ENCODE measurements around the gene SP8. TPM values are rescaled to one million over a fixed set of nuclear protein-coding genes. Genes with fewer than 3 reads are reported as not detected.
A peak's percentile ranks its signal among the peaks of the same experiment; 100 is the strongest.

The SP8 gene
- total RNA-seq, 2 donors from 2014 or later, result not detected

- H3K4me1 Mint-ChIP-seq, result peaks cover 6% of the 10 kb centered on the region
- H3K27ac Mint-ChIP-seq, result peak overlapping the region; percentile 12
- peak overlapping the region; percentile 28 for H3K4me3 Mint-ChIP-seq
- no peak for ATAC-seq
- H3K9me3 ChIP-seq (ENCODE audit: control insufficient read depth, low read length, poor library complexity, severe bottlenecking), result peaks cover 9% of the 10 kb centered on the region
- no peak for DNase-seq
- peaks cover 2% of the 10 kb centered on the region for H3K36me3 Mint-ChIP-seq (ENCODE audit: low read depth)
- peaks cover 70% of the 10 kb centered on the region for H3K27me3 Mint-ChIP-seq
These were observed 3.7 kb upstream of the SP8 start for GRCh38 chr7:20790375-20790774.

- peaks cover 9% of the 10 kb centered on the region for H3K9me3 ChIP-seq (ENCODE audit: control insufficient read depth, low read length, poor library complexity, severe bottlenecking)
- DNase-seq, result no peak
- Mint-ChIP-seq H3K4me3 (no peak overlapping the region), H3K36me3 (ENCODE audit: low read depth) (peaks cover 4% of the 10 kb centered on the region), H3K27ac (no peak overlapping the region), H3K4me1 (peaks cover 9% of the 10 kb centered on the region), H3K27me3 (peaks cover 60% of the 10 kb centered on the region)
- no peak for ATAC-seq
These were observed 1.8 kb upstream of the SP8 start for GRCh38 chr7:20788420-20788990.

- H3K27ac Mint-ChIP-seq, result peak overlapping the region; percentile 12
- H3K4me1 Mint-ChIP-seq, result peaks cover 9% of the 10 kb centered on the region
- ATAC-seq (no peak), DNase-seq (no peak)
- peak overlapping the region; percentile 56 for H3K4me3 Mint-ChIP-seq
- peaks cover 65% of the 10 kb centered on the region for H3K27me3 Mint-ChIP-seq
- peaks cover 4% of the 10 kb centered on the region for H3K36me3 Mint-ChIP-seq (ENCODE audit: low read depth)
- H3K9me3 ChIP-seq (ENCODE audit: control insufficient read depth, low read length, poor library complexity, severe bottlenecking), result peaks cover 9% of the 10 kb centered on the region
These were observed 1.2 kb upstream of the SP8 start for GRCh38 chr7:20787660-20788419.

- ATAC-seq, result no peak
- H3K9me3 ChIP-seq (ENCODE audit: control insufficient read depth, low read length, poor library complexity, severe bottlenecking), result peaks cover 9% of the 10 kb centered on the region
- H3K4me1 Mint-ChIP-seq, result peaks cover 9% of the 10 kb centered on the region
- H3K4me3 Mint-ChIP-seq, result peak overlapping the region; percentile 56
- H3K36me3 Mint-ChIP-seq (ENCODE audit: low read depth), result peaks cover 4% of the 10 kb centered on the region
- peaks cover 62% of the 10 kb centered on the region for H3K27me3 Mint-ChIP-seq
- no peak for DNase-seq
- H3K27ac Mint-ChIP-seq, result peak overlapping the region; percentile 47
These were observed 286 bp downstream of the SP8 start for GRCh38 chr7:20786421-20786778.

GRCh38 chr7:20786049-20786412 lies 655 bp downstream of the SP8 start:
- Mint-ChIP-seq H3K27ac (peak overlapping the region; percentile 47), H3K4me3 (peak overlapping the region; percentile 56), H3K27me3 (peaks cover 62% of the 10 kb centered on the region), H3K4me1 (peaks cover 7% of the 10 kb centered on the region), H3K36me3 (ENCODE audit: low read depth) (peaks cover 4% of the 10 kb centered on the region)
- DNase-seq (no peak), ATAC-seq (no peak)
- H3K9me3 ChIP-seq (ENCODE audit: control insufficient read depth, low read length, poor library complexity, severe bottlenecking), result peaks cover 9% of the 10 kb centered on the region

GRCh38 chr7:20785157-20786048 lies 1.3 kb downstream of the SP8 start:
- H3K4me3 Mint-ChIP-seq, result peak overlapping the region; percentile 56
- peaks cover 7% of the 10 kb centered on the region for H3K4me1 Mint-ChIP-seq
- ATAC-seq, result no peak
- DNase-seq, result no peak
- peaks cover 4% of the 10 kb centered on the region for H3K36me3 Mint-ChIP-seq (ENCODE audit: low read depth)
- peaks cover 7% of the 10 kb centered on the region for H3K9me3 ChIP-seq (ENCODE audit: control insufficient read depth, low read length, poor library complexity, severe bottlenecking)
- peaks cover 62% of the 10 kb centered on the region for H3K27me3 Mint-ChIP-seq
- peak overlapping the region; percentile 47 for H3K27ac Mint-ChIP-seq

- H3K4me3 Mint-ChIP-seq, result no peak overlapping the region
- H3K27me3 Mint-ChIP-seq, result peaks cover 62% of the 10 kb centered on the region
- ATAC-seq (no peak), DNase-seq (no peak)
- no peak overlapping the region for H3K27ac Mint-ChIP-seq
- H3K4me1 Mint-ChIP-seq, result peaks cover 7% of the 10 kb centered on the region
- H3K9me3 ChIP-seq (ENCODE audit: control insufficient read depth, low read length, poor library complexity, severe bottlenecking), result no peaks in the 10 kb centered on the region
- peaks cover 4% of the 10 kb centered on the region for H3K36me3 Mint-ChIP-seq (ENCODE audit: low read depth)
These were observed 2.1 kb downstream of the SP8 start for GRCh38 chr7:20784388-20785156.

- peaks cover 4% of the 10 kb centered on the region for H3K36me3 Mint-ChIP-seq (ENCODE audit: low read depth)
- peak overlapping the region; percentile 37 for H3K27ac Mint-ChIP-seq
- peak overlapping the region; percentile 70 for H3K4me3 Mint-ChIP-seq
- peaks cover 7% of the 10 kb centered on the region for H3K4me1 Mint-ChIP-seq
- ATAC-seq (no peak), DNase-seq (no peak)
- peaks cover 67% of the 10 kb centered on the region for H3K27me3 Mint-ChIP-seq
- H3K9me3 ChIP-seq (ENCODE audit: control insufficient read depth, low read length, poor library complexity, severe bottlenecking), result peaks cover 6% of the 10 kb centered on the region
These were observed 2.8 kb downstream of the SP8 start for GRCh38 chr7:20783700-20784387.

- peaks cover 67% of the 10 kb centered on the region for H3K27me3 Mint-ChIP-seq
- H3K4me3 Mint-ChIP-seq, result peak overlapping the region; percentile 6
- H3K27ac Mint-ChIP-seq, result peak overlapping the region; percentile 37
These were observed 3.5 kb downstream of the SP8 start for GRCh38 chr7:20783125-20783699.

GRCh38 chr7:20779041-20779440 lies 7.6 kb downstream of the SP8 start:
- Mint-ChIP-seq H3K4me1 (peaks cover 7% of the 10 kb centered on the region), H3K27ac (no peak overlapping the region), H3K4me3 (no peak overlapping the region), H3K36me3 (ENCODE audit: low read depth) (peaks cover 8% of the 10 kb centered on the region), H3K27me3 (peaks cover 74% of the 10 kb centered on the region)
- peaks cover 6% of the 10 kb centered on the region for H3K9me3 ChIP-seq (ENCODE audit: control insufficient read depth, low read length, poor library complexity, severe bottlenecking)
- ATAC-seq (no peak), DNase-seq (no peak)

More at GRCh38 chr7:20783125-20783699, 3.5 kb downstream of the SP8 start:
- Mint-ChIP-seq H3K4me1 (peaks cover 7% of the 10 kb centered on the region), H3K36me3 (ENCODE audit: low read depth) (peaks cover 4% of the 10 kb centered on the region)
- ATAC-seq, result no peak
- H3K9me3 ChIP-seq (ENCODE audit: control insufficient read depth, low read length, poor library complexity, severe bottlenecking), result peaks cover 6% of the 10 kb centered on the region
- no peak for DNase-seq

GRCh38 chr7:20778063-20778721 lies 8.5 kb downstream of the SP8 start:
- H3K9me3 ChIP-seq (ENCODE audit: control insufficient read depth, low read length, poor library complexity, severe bottlenecking), result peaks cover 6% of the 10 kb centered on the region
- H3K4me1 Mint-ChIP-seq, result peaks cover 5% of the 10 kb centered on the region
- peak overlapping the region; percentile 60 for H3K27ac Mint-ChIP-seq
- peaks cover 71% of the 10 kb centered on the region for H3K27me3 Mint-ChIP-seq
- H3K36me3 Mint-ChIP-seq (ENCODE audit: low read depth), result peaks cover 6% of the 10 kb centered on the region
- DNase-seq (no peak), ATAC-seq (no peak)
- peak overlapping the region; percentile 33 for H3K4me3 Mint-ChIP-seq
